ENCODE results near the gene ADGRF5.

Gene ADGRF5

DNA sequence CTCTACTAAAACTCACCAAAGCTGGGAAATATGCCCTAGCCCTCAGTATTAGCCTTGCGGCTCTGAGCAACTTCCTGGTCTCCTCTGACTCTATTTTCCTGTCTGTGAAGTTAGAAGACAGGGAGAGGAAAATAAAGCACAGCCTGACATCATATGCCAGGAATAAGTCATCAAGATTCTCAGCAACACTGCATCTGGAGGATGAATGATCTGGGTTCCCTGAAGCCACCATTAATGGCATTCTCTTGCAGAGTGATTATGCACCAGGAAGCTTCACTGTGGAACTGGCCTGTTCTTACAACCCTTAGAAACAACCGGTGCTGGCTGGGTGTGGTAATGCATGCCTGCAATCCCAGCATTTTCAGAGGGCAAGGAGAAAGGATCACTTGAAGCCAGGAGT, 12.4 kb downstream of the ADGRF5 start:
- Histone ChIP-seq H4K20me1 (ENCODE audit: insufficient read depth, low read length) (no peaks in the 10 kb centered on the region), H3K27ac (ENCODE audit: low read length) (no peak overlapping the region), H2AFZ (ENCODE audit: low read depth, low read length) (0 out of 2 replicates have a peak overlapping the region, but pooled peaks have one; percentile 8), H3K9ac (ENCODE audit: low read length) (no peak overlapping the region), H3K27me3 (ENCODE audit: low read depth, low read length) (0 out of 2 replicates have a peak, but pooled peaks cover 5% of the 10 kb centered on the region), H3K4me3 (ENCODE audit: low read length) (no peak overlapping the region), H3K36me3 (replicated peaks; ENCODE audit: low read depth, low read length) (no peaks in the 10 kb centered on the region), H3K4me2 (ENCODE audit: low read length) (no peak overlapping the region), H3K79me2 (ENCODE audit: low read length) (no peaks in the 10 kb centered on the region), H3K9me3 (ENCODE audit: insufficient read depth, low read length) (no peaks in the 10 kb centered on the region), H3K4me1 (ENCODE audit: low read length) (no peaks in the 10 kb centered on the region)
- no peak for TF ChIP-seq EZH2phosphoT487 (IDR thresholded peaks at IDR 0.05; ENCODE audit: low read depth)
- TF ChIP-seq, protein P1, sequence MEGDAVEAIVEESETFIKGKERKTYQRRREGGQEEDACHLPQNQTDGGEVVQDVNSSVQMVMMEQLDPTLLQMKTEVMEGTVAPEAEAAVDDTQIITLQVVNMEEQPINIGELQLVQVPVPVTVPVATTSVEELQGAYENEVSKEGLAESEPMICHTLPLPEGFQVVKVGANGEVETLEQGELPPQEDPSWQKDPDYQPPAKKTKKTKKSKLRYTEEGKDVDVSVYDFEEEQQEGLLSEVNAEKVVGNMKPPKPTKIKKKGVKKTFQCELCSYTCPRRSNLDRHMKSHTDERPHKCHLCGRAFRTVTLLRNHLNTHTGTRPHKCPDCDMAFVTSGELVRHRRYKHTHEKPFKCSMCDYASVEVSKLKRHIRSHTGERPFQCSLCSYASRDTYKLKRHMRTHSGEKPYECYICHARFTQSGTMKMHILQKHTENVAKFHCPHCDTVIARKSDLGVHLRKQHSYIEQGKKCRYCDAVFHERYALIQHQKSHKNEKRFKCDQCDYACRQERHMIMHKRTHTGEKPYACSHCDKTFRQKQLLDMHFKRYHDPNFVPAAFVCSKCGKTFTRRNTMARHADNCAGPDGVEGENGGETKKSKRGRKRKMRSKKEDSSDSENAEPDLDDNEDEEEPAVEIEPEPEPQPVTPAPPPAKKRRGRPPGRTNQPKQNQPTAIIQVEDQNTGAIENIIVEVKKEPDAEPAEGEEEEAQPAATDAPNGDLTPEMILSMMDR (IDR thresholded peaks at IDR 0.05; ENCODE audit: low read depth, low read length): no peak

DNA sequence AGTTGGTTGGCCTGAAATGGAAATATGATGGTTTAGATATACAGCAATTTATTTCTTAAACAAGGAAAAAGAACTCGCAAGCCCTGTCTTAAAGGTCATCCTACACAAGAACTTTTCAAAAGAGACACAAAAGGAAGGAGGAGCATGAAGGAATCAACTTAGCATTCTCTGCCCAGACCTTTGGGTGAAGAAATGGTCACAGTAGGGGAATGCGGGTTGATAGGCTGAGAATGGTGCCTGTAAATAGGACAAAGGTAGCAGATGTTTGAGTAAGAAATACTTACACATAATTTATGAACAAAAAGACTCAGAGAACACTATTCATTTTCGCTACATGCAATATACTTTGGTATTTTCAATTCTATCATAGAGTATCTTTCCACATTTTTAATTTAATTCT, 15.0 kb downstream of the ADGRF5 start:
- Histone ChIP-seq H2AFZ (ENCODE audit: low read depth, low read length) (no peak overlapping the region), H3K79me2 (ENCODE audit: low read length) (no peaks in the 10 kb centered on the region), H3K27ac (ENCODE audit: low read length) (no peak overlapping the region), H3K9ac (ENCODE audit: low read length) (no peak overlapping the region), H4K20me1 (ENCODE audit: insufficient read depth, low read length) (no peaks in the 10 kb centered on the region), H3K27me3 (ENCODE audit: low read depth, low read length) (peaks cover 10% of the 10 kb centered on the region; the same call in 1 of the 2 replicates), H3K4me2 (ENCODE audit: low read length) (no peak overlapping the region), H3K36me3 (replicated peaks; ENCODE audit: low read depth, low read length) (no peaks in the 10 kb centered on the region), H3K9me3 (ENCODE audit: insufficient read depth, low read length) (no peaks in the 10 kb centered on the region), H3K4me3 (ENCODE audit: low read length) (no peak overlapping the region), H3K4me1 (ENCODE audit: low read length) (no peaks in the 10 kb centered on the region)
- TF ChIP-seq EZH2phosphoT487 (IDR thresholded peaks at IDR 0.05; ENCODE audit: low read depth): no peak
- TF ChIP-seq, protein P1 (IDR thresholded peaks at IDR 0.05; ENCODE audit: low read depth, low read length): no peak

DNA sequence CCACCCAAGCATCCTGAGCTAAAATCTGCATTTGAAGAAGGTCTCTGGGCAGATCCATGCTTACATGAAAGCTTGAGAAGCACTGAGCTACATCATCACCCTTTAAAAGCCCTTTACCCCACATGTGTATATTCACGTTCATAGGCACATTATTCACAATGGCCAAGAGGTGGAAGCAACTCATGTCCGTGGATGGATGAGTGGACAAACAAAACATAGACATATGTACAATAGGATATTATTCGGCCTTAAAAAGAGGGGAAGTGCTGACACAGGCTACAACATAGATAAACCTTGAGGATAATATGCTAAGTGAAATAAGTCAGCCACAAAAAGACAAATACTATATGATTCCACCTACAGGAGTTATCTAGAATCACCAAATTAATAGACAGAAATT, 17.6 kb downstream of the ADGRF5 start:
- Histone ChIP-seq H3K27ac (ENCODE audit: low read length) (no peak overlapping the region), H3K9ac (ENCODE audit: low read length) (no peak overlapping the region), H3K27me3 (ENCODE audit: low read depth, low read length) (peaks cover 25% of the 10 kb centered on the region), H4K20me1 (ENCODE audit: insufficient read depth, low read length) (no peaks in the 10 kb centered on the region), H3K9me3 (ENCODE audit: insufficient read depth, low read length) (no peaks in the 10 kb centered on the region), H2AFZ (ENCODE audit: low read depth, low read length) (no peak overlapping the region), H3K4me1 (ENCODE audit: low read length) (no peaks in the 10 kb centered on the region), H3K36me3 (replicated peaks; ENCODE audit: low read depth, low read length) (no peaks in the 10 kb centered on the region), H3K4me2 (ENCODE audit: low read length) (no peak overlapping the region), H3K79me2 (ENCODE audit: low read length) (no peaks in the 10 kb centered on the region), H3K4me3 (ENCODE audit: low read length) (no peak overlapping the region)
- TF ChIP-seq EZH2phosphoT487 (IDR thresholded peaks at IDR 0.05; ENCODE audit: low read depth): no peak
- TF ChIP-seq, protein P1 (IDR thresholded peaks at IDR 0.05; ENCODE audit: low read depth, low read length): no peak

DNA sequence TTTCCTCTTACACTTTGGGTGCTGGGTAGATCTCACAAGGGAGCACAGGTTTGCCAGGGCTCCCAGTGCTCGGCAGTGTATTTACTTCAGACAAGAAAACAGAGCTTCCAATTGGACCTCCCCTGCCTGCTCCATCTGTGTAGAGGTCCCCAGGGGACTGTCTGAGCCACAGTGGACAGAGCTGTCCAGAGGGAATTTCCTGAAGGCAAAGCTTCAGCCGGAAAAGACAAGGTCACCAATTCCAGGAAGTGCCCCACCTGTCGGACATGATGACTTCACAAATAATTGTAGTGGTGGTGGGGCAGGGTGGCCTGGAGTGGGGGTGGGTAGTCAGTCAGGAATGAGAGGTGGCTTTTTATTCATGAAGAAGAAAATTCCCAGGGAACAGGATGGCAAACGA, 18.6 kb downstream of the ADGRF5 start:
- TF ChIP-seq EZH2phosphoT487 (IDR thresholded peaks at IDR 0.05; ENCODE audit: low read depth): no peak
- TF ChIP-seq, protein P1 (IDR thresholded peaks at IDR 0.05; ENCODE audit: low read depth, low read length): peak; percentile 16; the same call in 1 of the 2 replicates
- Histone ChIP-seq H2AFZ (ENCODE audit: low read depth, low read length) (0 out of 2 replicates have a peak overlapping the region, but pooled peaks have one; percentile 3), H3K4me2 (ENCODE audit: low read length) (no peak overlapping the region)

More for the DNA sequence above, 18.6 kb downstream of the ADGRF5 start:
- Histone ChIP-seq H3K27ac (ENCODE audit: low read length) (no peak overlapping the region), H4K20me1 (ENCODE audit: insufficient read depth, low read length) (no peaks in the 10 kb centered on the region), H3K27me3 (ENCODE audit: low read depth, low read length) (peaks cover 28% of the 10 kb centered on the region), H3K4me3 (ENCODE audit: low read length) (no peak overlapping the region), H3K36me3 (replicated peaks; ENCODE audit: low read depth, low read length) (no peaks in the 10 kb centered on the region), H3K9me3 (ENCODE audit: insufficient read depth, low read length) (no peaks in the 10 kb centered on the region), H3K79me2 (ENCODE audit: low read length) (no peaks in the 10 kb centered on the region), H3K9ac (ENCODE audit: low read length) (no peak overlapping the region), H3K4me1 (ENCODE audit: low read length) (no peaks in the 10 kb centered on the region)
